LNCAP (cell line): ENCODE data around the gene SLC26A4.

ENCODE experiments used
- TF ChIP-seq, protein P1 (sequence below): fragments of 450-650 bp; IDR thresholded peaks from 2 replicates; pipeline ENCODE4 v1.5.1; 2017; ENCODE audit warnings: mild to moderate bottlenecking

SLC26A4 gene

DNA sequence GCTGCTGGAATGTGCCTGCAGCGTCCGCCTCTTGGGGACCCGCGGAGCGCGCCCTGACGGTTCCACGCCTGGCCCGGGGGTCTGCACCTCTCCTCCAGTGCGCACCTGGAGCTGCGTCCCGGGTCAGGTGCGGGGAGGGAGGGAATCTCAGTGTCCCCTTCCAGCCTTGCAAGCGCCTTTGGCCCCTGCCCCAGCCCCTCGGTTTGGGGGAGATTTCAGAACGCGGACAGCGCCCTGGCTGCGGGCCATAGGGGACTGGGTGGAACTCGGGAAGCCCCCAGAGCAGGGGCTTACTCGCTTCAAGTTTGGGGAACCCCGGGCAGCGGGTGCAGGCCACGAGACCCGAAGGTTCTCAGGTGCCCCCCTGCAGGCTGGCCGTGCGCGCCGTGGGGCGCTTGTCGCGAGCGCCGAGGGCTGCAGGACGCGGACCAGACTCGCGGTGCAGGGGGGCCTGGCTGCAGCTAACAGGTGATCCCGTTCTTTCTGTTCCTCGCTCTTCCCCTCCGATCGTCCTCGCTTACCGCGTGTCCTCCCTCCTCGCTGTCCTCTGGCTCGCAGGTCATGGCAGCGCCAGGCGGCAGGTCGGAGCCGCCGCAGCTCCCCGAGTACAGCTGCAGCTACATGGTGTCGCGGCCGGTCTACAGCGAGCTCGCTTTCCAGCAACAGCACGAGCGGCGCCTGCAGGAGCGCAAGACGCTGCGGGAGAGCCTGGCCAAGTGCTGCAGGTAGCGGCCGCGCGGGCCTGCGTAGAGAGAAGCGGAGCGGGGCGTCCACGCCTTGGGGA lies 645 bp downstream of the SLC26A4 start:
- TF ChIP-seq, protein P1, sequence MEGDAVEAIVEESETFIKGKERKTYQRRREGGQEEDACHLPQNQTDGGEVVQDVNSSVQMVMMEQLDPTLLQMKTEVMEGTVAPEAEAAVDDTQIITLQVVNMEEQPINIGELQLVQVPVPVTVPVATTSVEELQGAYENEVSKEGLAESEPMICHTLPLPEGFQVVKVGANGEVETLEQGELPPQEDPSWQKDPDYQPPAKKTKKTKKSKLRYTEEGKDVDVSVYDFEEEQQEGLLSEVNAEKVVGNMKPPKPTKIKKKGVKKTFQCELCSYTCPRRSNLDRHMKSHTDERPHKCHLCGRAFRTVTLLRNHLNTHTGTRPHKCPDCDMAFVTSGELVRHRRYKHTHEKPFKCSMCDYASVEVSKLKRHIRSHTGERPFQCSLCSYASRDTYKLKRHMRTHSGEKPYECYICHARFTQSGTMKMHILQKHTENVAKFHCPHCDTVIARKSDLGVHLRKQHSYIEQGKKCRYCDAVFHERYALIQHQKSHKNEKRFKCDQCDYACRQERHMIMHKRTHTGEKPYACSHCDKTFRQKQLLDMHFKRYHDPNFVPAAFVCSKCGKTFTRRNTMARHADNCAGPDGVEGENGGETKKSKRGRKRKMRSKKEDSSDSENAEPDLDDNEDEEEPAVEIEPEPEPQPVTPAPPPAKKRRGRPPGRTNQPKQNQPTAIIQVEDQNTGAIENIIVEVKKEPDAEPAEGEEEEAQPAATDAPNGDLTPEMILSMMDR: peak; percentile 36; the same call in 1 of the 2 replicates

GRCh38 chr7:107661865-107662379 lies 1.3 kb downstream of the SLC26A4 start:
- TF ChIP-seq, protein P1: no peak

DNA sequence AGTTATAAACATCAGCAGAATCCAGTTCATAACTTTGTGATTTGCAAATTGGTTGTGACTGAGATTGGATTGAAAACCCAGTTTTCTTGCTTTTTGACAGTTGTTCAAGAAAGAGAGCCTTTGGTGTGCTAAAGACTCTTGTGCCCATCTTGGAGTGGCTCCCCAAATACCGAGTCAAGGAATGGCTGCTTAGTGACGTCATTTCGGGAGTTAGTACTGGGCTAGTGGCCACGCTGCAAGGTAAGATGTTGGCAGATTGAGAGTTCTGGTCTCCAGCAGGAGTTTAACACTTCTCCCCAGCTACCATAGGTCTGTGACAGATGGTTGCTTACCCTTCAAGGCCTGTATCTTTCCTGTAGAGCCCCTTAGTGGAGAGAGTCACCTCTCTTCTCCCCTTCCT lies 2.6 kb downstream of the SLC26A4 start:
- TF ChIP-seq, protein P1: no peak

- TF ChIP-seq, protein P1: no peak
Measured at GRCh38 chr7:107666790-107667189, 6.2 kb downstream of the SLC26A4 start.

DNA sequence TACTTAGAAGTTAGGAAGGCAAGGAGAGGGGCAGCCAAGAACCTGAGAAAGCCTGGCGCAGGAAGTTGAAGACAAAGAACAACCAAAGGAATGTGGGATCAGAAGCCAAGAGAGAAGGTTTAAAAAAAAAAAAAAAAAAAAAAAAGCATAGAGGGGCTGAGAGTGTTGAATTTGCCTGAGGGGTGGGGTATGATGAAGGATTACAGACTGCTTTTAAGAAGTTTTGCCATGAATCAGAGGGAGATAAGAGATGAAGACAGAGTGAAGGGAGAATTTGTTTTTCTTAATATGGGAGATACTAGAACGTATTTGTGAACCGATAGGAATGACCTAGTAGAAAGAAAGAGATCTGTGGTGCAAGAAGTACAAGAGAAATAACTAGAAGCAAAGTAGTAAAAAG lies 6.7 kb downstream of the SLC26A4 start:
- TF ChIP-seq, protein P1: no peak

GRCh38 chr7:107668296-107668695 lies 7.7 kb downstream of the SLC26A4 start:
- TF ChIP-seq, protein P1: no peak

DNA sequence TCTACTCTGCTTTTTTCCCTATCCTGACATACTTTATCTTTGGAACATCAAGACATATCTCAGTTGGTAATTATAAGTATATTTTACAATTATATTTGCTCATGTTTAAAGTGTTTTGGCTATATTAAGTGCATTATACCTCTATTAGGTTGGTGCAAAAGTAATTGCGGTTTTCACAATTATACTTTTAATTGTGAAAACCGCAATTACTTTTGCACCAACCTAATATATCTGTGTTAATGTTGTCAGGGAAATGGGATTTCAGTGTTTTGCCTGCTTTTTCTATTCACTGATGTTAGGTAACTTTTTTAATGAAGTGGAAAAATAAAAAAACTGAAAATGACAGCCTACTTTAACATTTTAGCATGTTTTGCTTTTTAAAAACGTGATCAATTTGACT lies 11.6 kb downstream of the SLC26A4 start:
- TF ChIP-seq, protein P1: no peak
